Calu3 (cell line): ENCODE data around the gene ZBTB8OS. TPM values are rescaled to one million over a fixed set of nuclear protein-coding genes. Genes with fewer than 3 reads are reported as not detected.

Source experiments
- BruUV-seq: library from RNA; stranded (reverse); fragments of 400-500 nt; replicated peaks from 2 replicates; lab custom pipeline; 2021; lab: Mats Ljungman, UMichigan
- CTCF ChIA-PET: fragments of 300-600 bp; sonication (Branson Sonifier 250); formaldehyde crosslinking; loops from one replicate; lab custom pipeline; 2022; ENCODE audit warnings: antibody characterized with exemption; lab: Charles Lee
- DNase-seq: peaks from one replicate; pipeline ENCODE4 v3.0.0; 2022
- H3K27ac Mint-ChIP-seq: one replicate; pipeline ENCODE4 v1.8.0; 2022; ENCODE audit warnings: mixed read lengths; ENCODE audit not compliant: unreplicated experiment
- H3K27me3 Mint-ChIP-seq: one replicate; pipeline ENCODE4 v1.8.0; 2022; ENCODE audit warnings: mixed read lengths; ENCODE audit not compliant: unreplicated experiment
- H3K36me3 Mint-ChIP-seq: one replicate; pipeline ENCODE4 v1.8.0; 2022; ENCODE audit warnings: mild to moderate bottlenecking, moderate library complexity, mixed read lengths; ENCODE audit not compliant: insufficient read depth, unreplicated experiment
- H3K4me1 Mint-ChIP-seq: one replicate; pipeline ENCODE4 v1.8.0; 2022; ENCODE audit warnings: mild to moderate bottlenecking, low read depth, mixed read lengths; ENCODE audit not compliant: unreplicated experiment
- H3K4me3 Mint-ChIP-seq: one replicate; pipeline ENCODE4 v1.8.0; 2022; ENCODE audit warnings: mild to moderate bottlenecking, low read depth, moderate library complexity, mixed read lengths; ENCODE audit not compliant: unreplicated experiment
- H3K9me3 Mint-ChIP-seq: one replicate; pipeline ENCODE4 v1.8.0; 2022; ENCODE audit warnings: low read depth, mixed read lengths; ENCODE audit not compliant: unreplicated experiment
- CTCF ChIP-seq: fragments of 200-600 bp; IDR thresholded peaks from one replicate; pipeline ENCODE4 v1.8.0; 2022; ENCODE audit warnings: antibody characterized with exemption; ENCODE audit not compliant: unreplicated experiment
- intact Hi-C: fragments of 100-400 bp; cut with micrococcal nuclease; formaldehyde crosslinking; loops from one replicate; pipeline ENCODE4 v1.10.0; 2022; ENCODE audit not compliant: unreplicated experiment
- total RNA-seq: library from RNA; stranded (reverse); gene quantifications from 2 replicates; pipeline ENCODE4 v1.2.3, GENCODE V29; 2022

ZBTB8OS gene
- total RNA-seq, 1 experiment from 2014 or later = 51.6 TPM

- intact Hi-C loops = no loop called here
- Mint-ChIP-seq H3K4me1 (no peaks in the 10 kb centered on the region), H3K27me3 (no peaks in the 10 kb centered on the region), H3K9me3 (no peaks in the 10 kb centered on the region), H3K36me3 (peaks cover 10% of the 10 kb centered on the region), H3K4me3 (no peak overlapping the region), H3K27ac (no peak overlapping the region)
- no peak for DNase-seq
- CTCF ChIA-PET = interaction anchor here (0.6 kb wide), 1 partner anchor 19 kb away, joined by 3 read pairs; no protein-coding TSS in a partner anchor
- TF ChIP-seq CTCF = no peak
- BruUV-seq = no TSS peak
These were observed 22.7 kb downstream of the ZBTB8OS start for GRCh38 chr1:32627596-32628162.

- intact Hi-C loops = no loop called here
- Mint-ChIP-seq H3K27me3 (no peaks in the 10 kb centered on the region), H3K9me3 (no peaks in the 10 kb centered on the region), H3K36me3 (peaks cover 10% of the 10 kb centered on the region), H3K4me3 (no peak overlapping the region), H3K4me1 (no peaks in the 10 kb centered on the region), H3K27ac (no peak overlapping the region)
- no peak for TF ChIP-seq CTCF
- CTCF ChIA-PET = no interaction called here
- BruUV-seq = no TSS peak
- DNase-seq = no peak
These were observed 24.2 kb downstream of the ZBTB8OS start for GRCh38 chr1:32626176-32626575.

- DNase-seq = no peak
- Mint-ChIP-seq H3K36me3 (peaks cover 14% of the 10 kb centered on the region), H3K4me1 (no peaks in the 10 kb centered on the region), H3K27me3 (no peaks in the 10 kb centered on the region), H3K4me3 (no peak overlapping the region), H3K9me3 (no peaks in the 10 kb centered on the region), H3K27ac (no peak overlapping the region)
- intact Hi-C loops = no loop called here
- no peak for TF ChIP-seq CTCF
- CTCF ChIA-PET = no interaction called here
- no TSS peak for BruUV-seq
These were observed 26.6 kb downstream of the ZBTB8OS start for GRCh38 chr1:32623775-32624174.

- H3K27me3 Mint-ChIP-seq = no peaks in the 10 kb centered on the region
- intact Hi-C loops = no loop called here
- CTCF ChIA-PET = interaction anchor here (0.6 kb wide), 1 partner anchor 23 kb away, joined by 3 read pairs; no protein-coding TSS in a partner anchor
- H3K27ac Mint-ChIP-seq = no peak overlapping the region
- no peak for TF ChIP-seq CTCF
- no TSS peak for BruUV-seq
- DNase-seq = no peak
- no peak overlapping the region for H3K4me3 Mint-ChIP-seq
- no peaks in the 10 kb centered on the region for H3K9me3 Mint-ChIP-seq
- H3K4me1 Mint-ChIP-seq = no peaks in the 10 kb centered on the region
- H3K36me3 Mint-ChIP-seq = peaks cover 11% of the 10 kb centered on the region
These were observed 27.3 kb downstream of the ZBTB8OS start for GRCh38 chr1:32622806-32623681.
